HFF-Myc (cell line): ENCODE results near the gene TP53.

ENCODE experiments used
- DNase-seq: peaks from one replicate; pipeline ENCODE4 v3.0.0-alpha.2; 2011; ENCODE audit warnings: low read depth; ENCODE audit errors: extremely low read depth
- H3K4me3 ChIP-seq: replicated peaks from 2 replicates; pipeline ENCODE4 v1.5.1; 2011; ENCODE audit warnings: low read depth, mild to moderate bottlenecking, control low read depth, low read length
- CTCF ChIP-seq: IDR thresholded peaks from 2 replicates; pipeline ENCODE4 v1.5.1; 2012; ENCODE audit warnings: mild to moderate bottlenecking, low read depth, low read length, control low read depth; ENCODE audit errors: missing control alignments

The TP53 gene

DNA sequence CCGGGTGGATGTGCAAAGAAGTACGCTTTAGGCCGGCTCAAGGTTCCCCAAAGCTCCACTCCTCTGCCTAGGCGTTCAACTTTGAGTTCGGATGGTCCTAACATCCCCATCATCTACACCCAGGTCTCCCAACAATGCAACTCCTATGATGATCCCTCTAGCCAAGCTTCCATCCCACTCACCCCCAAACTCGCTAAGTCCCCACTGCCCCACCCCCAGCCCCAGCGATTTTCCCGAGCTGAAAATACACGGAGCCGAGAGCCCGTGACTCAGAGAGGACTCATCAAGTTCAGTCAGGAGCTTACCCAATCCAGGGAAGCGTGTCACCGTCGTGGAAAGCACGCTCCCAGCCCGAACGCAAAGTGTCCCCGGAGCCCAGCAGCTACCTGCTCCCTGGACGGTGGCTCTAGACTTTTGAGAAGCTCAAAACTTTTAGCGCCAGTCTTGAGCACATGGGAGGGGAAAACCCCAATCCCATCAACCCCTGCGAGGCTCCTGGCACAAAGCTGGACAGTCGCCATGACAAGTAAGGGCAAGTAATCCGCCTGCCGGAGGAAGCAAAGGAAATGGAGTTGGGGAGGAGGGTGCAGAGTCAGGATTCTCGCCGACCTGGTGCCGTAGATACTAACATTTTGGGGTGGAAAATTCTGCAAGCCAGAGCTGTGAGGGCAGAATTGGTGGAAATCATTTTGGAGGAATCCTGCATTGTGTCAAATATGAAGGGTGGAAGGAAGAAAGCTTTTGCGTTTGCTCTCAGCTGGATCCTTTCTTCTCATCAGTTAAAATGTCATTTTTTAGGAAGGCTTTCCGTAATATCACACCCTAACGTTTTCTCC is at the start of gene TP53:
Gene TP53, minus strand, starts transcription at position 419 of the 836 bp plus-strand sequence. CDS start 10,896 bp downstream, outside the sequence.
- no peak for TF ChIP-seq CTCF
- peak within 1 kb of the TSS; percentile 90 for H3K4me3 ChIP-seq
- DNase-seq = peak; percentile 90

GRCh38 chr17:7732981-7733539 is 45.8 kb upstream of the TP53 start:
- TF ChIP-seq CTCF = no peak
- no peak overlapping the region for H3K4me3 ChIP-seq
- DNase-seq = no peak

DNA sequence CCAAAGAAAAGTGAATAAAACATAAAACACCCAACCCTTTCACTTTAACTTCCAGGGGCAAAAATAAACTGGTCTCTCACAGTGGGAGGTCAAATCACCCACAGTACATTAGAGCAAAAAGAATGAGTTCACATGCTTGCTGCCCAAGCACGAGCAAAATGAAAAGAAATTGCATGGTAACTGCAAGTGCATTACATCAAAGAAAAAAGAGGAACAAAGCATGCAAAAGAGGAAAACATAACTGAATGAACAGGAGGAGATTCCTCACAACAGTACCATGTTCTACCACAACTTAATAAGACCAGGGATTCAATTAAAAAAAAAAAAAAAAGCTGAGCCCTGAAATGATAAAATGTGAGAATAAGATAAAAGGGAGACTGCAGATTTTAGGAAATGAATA is 42.5 kb upstream of the TP53 start:
- no peak for TF ChIP-seq CTCF
- H3K4me3 ChIP-seq = no peak overlapping the region
- DNase-seq = no peak

DNA sequence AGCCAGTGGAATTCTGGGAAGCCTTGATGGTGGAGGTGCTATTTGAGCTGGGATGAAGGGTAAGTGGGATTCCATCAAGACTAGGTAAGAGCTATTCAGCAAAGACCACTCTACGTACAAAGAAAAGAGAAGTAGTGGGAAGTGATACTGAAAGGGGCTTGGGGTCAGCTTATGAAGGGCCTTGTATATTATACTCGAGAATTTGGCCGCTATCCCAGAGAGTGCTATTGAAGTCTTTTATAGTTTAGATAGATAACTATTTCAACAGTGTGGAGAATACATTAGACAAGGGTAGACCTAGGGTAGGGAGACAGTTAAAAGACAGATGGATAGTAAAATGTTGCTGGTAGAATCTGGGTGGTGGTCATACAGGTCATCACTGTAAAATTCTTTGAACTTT is 40.6 kb upstream of the TP53 start:
- no peak for TF ChIP-seq CTCF
- no peak overlapping the region for H3K4me3 ChIP-seq
- no peak for DNase-seq

DNA sequence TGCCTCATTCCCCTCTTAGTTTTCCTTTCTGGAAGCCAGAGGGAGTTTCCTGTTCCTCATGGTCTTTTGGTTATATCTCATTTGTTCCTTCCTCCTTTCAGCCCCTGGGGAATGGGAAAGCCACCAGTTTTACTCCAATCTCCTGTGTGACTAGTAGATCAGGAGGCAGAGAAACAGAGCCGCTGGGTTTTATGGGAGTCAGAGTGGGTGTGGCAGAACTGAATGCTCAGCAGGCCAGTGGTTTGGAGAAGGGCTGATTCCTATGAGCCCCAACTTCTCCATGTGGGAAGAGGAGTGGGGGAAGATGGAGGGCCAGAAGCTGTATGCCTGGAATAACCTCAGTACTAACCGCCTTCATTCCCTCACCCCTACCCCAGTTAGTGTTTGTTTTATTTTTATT is 34.3 kb upstream of the TP53 start:
- no peak overlapping the region for H3K4me3 ChIP-seq
- DNase-seq = no peak
- TF ChIP-seq CTCF = no peak

DNA sequence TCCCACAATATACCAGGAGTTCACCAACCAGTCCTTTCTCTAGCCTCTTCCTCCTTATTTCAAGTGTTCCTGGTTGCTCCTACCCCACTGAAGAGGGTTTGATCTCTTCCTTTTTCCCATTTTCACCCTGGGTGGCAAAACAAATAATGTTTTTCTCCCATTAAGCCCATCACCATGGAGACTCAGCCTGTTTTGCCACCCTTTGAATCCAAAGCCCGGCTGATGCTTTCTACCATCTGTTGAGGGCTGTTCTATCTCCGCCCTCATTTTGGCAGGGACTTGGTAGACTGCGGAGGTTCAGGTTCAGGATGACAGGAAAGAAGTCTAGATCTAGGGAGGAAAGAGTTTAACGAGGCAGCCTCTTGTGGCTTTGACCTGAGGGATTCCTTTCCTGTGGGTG is 32.8 kb upstream of the TP53 start:
- no peak for DNase-seq
- TF ChIP-seq CTCF = no peak
- no peak overlapping the region for H3K4me3 ChIP-seq
